ENCODE measurements around the gene KIF5A.

GRCh38 chr12:57534250-57534649 is 15.6 kb upstream of the KIF5A start:
- TF ChIP-seq NRF1 (IDR thresholded peaks at IDR 0.05; ENCODE audit: low read depth, low read length) = no peak
- no peak for TF ChIP-seq PBX3 (IDR thresholded peaks at IDR 0.05)
- no peak for TF ChIP-seq EZH2phosphoT487 (IDR thresholded peaks at IDR 0.05; ENCODE audit: borderline replicate concordance, low read depth)
- no peak for TF ChIP-seq REST (IDR thresholded peaks at IDR 0.05; ENCODE audit: low read depth, low read length)
- TF ChIP-seq CTCF (IDR thresholded peaks at IDR 0.05) = no peak
- no peak for TF ChIP-seq USF2 (IDR thresholded peaks at IDR 0.05; ENCODE audit: borderline replicate concordance, low read depth, low read length)
- TF ChIP-seq FOSL2 (IDR thresholded peaks at IDR 0.05; ENCODE audit: borderline replicate concordance, low read depth) = no peak
- TF ChIP-seq SIN3A (IDR thresholded peaks at IDR 0.05; ENCODE audit: borderline replicate concordance, low read depth, low read length) = no peak
- TF ChIP-seq EP300 (IDR thresholded peaks at IDR 0.05; ENCODE audit: borderline replicate concordance in 1 of 2, low read depth in 1 of 2, low read length in 1 of 2) = no peak
- TF ChIP-seq MXI1 (IDR thresholded peaks at IDR 0.05; ENCODE audit: low read depth, low read length) = no peak
- no peak for TF ChIP-seq TAF1 (IDR thresholded peaks at IDR 0.05; ENCODE audit: borderline replicate concordance, low read depth, low read length)
- TF ChIP-seq RFX5 (IDR thresholded peaks at IDR 0.05; ENCODE audit: low read length) = no peak
